Thoracic aorta (tissue), 2 donors: ENCODE measurements around the gene DISC1. TPM values are rescaled to one million over a fixed set of nuclear protein-coding genes. Genes with fewer than 3 reads are reported as not detected.
"Not testable (repeated sequence)": the region's sequence is repeated elsewhere in the genome, so short reads cannot be mapped to it uniquely, and the experiment has no call there.

Experiments
- ATAC-seq: fragments of 150-250 bp; one replicate; pipeline ENCODE4 v1.8.0; 2017; ENCODE audit warnings: low read depth; ENCODE audit not compliant: insufficient number of reproducible peaks, low FRiP score
- DNase-seq: peaks from one replicate; pipeline ENCODE4 v3.0.0-alpha.2; 2020; ENCODE audit warnings: low spot score
- H3K27ac ChIP-seq, 2 donors: fragments of 200-600 bp; sonication (generic); 1 replicate in 1 of 2; 2 replicates in 1 of 2; pipeline ENCODE4 v1.5.1; 2016; ENCODE audit warnings: mild to moderate bottlenecking in 2 of 2, moderate library complexity in 2 of 2
- H3K27me3 ChIP-seq: fragments of 200-600 bp; sonication (generic); replicated peaks from 2 replicates; pipeline ENCODE4 v1.6.0; 2016; ENCODE audit warnings: mild to moderate bottlenecking; ENCODE audit not compliant: insufficient read depth
- H3K36me3 ChIP-seq: fragments of 200-600 bp; sonication (generic); one replicate; pipeline ENCODE4 v1.5.1; 2016
- H3K4me1 ChIP-seq, 2 donors: fragments of 200-600 bp; sonication (generic); 1 replicate in 1 of 2; 2 replicates in 1 of 2; pipeline versions ENCODE4 v1.5.1 to v1.6.0; 2016; ENCODE audit warnings: low read depth in 2 of 2, mild to moderate bottlenecking in 1 of 2; ENCODE audit not compliant: control insufficient read depth in 1 of 2
- H3K4me3 ChIP-seq: fragments of 200-600 bp; sonication (generic); 2 replicates; pipeline ENCODE4 v1.5.1; 2016; ENCODE audit warnings: mild to moderate bottlenecking
- H3K9me3 ChIP-seq: fragments of 200-600 bp; sonication (generic); 2 replicates; pipeline ENCODE4 v1.5.1; 2016
- total RNA-seq, 2 donors: library from RNA; depleted of rRNA; stranded (reverse); fragments of >200 nt; gene quantifications; one replicate each; pipeline versions ENCODE4 v1.1.0 to v1.2.3, GENCODE V29; 2016
- TF ChIP-seq, protein P1 (sequence below): fragments of 200-600 bp; sonication (generic); IDR thresholded peaks from one replicate; pipeline ENCODE4 v1.5.1; 2019; ENCODE audit warnings: antibody characterized with exemption

DISC1 gene
- total RNA-seq, 2 donors from 2014 or later: 13.1 to 26.9 TPM

DNA sequence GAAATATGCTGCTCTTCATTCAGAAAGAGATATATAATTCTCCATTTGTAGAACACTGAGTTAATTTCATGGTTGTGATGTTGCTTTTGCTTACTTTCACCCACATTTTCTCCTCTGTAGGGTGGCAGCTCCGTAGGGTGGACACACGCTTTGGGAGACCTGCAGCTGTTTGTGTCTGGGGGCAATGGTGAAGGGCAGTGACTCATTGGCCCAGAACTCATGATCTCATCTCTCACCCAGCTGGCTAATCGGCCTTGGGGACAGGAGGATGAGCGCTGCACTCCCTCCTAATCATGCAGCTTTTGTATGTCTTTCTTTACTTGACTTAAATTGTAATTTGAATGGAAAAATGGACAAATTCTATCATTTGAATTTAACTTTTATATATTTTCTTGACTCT lies 9.6 kb downstream of the DISC1 start:
- no peak for DNase-seq
- H3K36me3 ChIP-seq: no peaks in the 10 kb centered on the region
- H3K4me1 ChIP-seq: no peaks in the 10 kb centered on the region
- H3K9me3 ChIP-seq: no peaks in the 10 kb centered on the region
- no peak overlapping the region for H3K27ac ChIP-seq
- no peaks in the 10 kb centered on the region for H3K27me3 ChIP-seq
- no peak overlapping the region for H3K4me3 ChIP-seq
- ATAC-seq: no peak
- TF ChIP-seq, protein P1, sequence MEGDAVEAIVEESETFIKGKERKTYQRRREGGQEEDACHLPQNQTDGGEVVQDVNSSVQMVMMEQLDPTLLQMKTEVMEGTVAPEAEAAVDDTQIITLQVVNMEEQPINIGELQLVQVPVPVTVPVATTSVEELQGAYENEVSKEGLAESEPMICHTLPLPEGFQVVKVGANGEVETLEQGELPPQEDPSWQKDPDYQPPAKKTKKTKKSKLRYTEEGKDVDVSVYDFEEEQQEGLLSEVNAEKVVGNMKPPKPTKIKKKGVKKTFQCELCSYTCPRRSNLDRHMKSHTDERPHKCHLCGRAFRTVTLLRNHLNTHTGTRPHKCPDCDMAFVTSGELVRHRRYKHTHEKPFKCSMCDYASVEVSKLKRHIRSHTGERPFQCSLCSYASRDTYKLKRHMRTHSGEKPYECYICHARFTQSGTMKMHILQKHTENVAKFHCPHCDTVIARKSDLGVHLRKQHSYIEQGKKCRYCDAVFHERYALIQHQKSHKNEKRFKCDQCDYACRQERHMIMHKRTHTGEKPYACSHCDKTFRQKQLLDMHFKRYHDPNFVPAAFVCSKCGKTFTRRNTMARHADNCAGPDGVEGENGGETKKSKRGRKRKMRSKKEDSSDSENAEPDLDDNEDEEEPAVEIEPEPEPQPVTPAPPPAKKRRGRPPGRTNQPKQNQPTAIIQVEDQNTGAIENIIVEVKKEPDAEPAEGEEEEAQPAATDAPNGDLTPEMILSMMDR: no peak

DNA sequence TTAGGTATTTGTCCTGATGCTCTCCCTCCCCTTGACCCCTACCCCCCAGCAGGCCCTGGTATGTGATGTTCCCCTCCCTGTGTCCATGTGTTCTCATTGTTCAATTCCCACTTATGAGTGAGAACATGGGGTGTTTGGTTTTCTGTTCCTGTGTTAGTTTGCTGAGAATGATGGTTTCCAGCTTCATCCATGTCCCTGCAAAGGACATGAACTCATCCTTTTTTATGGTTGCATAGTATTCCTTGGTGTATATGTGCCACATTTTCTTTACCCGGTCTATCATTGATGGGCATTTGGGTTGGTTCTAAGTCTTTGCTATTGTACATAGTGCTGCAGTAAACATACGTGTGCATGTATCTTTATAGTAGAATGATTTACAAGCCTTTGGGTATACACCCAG lies 10.3 kb downstream of the DISC1 start:
- not testable (repeated sequence) for H3K4me1 ChIP-seq, ATAC-seq, H3K9me3 ChIP-seq, H3K4me3 ChIP-seq, H3K27ac ChIP-seq, H3K27me3 ChIP-seq, H3K36me3 ChIP-seq, DNase-seq

DNA sequence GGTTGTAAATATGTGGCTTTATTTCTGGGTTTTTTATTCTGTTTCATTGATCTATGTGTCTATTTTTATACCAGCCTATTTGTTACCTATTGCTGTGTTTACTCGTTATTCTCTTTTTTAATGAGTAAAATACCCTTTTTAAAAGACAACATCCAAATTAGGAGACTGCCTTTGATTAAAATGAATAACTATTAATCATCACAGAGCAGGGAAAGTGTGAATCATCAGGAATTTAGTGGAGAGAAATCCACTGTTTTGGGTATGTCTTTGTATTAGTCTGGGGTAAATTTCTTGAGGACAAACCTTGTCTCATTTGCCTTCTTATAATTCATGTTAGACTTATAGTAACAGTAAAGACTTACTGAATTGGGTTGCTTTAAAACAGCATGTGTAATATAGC lies 12.1 kb downstream of the DISC1 start:
- Histone ChIP-seq H3K9me3 (no peaks in the 10 kb centered on the region), H3K36me3 (no peaks in the 10 kb centered on the region), H3K27me3 (no peaks in the 10 kb centered on the region), H3K4me1 (peaks cover 10 to 11% of the 10 kb centered on the region in 2 donors), H3K27ac (no peak overlapping the region), H3K4me3 (no peak overlapping the region)
- no peak for ATAC-seq
- TF ChIP-seq, protein P1: no peak
- no peak for DNase-seq

DNA sequence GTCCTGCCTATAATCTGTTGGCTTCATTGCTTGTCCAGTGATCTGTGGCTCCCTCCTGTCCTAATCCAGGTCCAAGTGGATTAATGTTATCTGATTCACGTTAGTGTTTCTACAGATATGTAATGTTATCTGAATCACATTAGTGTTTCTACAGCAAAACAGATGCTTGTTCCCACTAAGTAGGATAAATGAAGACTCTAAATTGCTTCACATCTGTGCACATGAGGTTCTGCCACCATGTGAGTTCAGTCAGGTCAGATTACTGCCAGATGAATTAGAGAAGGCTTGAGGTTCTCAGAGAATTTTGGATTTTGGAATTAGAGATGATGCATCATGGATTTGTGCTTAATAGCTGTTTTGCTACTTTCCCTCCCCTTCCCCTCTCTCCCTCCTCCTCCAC lies 13.2 kb downstream of the DISC1 start:
- Histone ChIP-seq H3K27ac (no peak overlapping the region), H3K4me3 (no peak overlapping the region), H3K4me1 (peaks cover 10 to 16% of the 10 kb centered on the region in 2 donors), H3K27me3 (no peaks in the 10 kb centered on the region), H3K36me3 (no peaks in the 10 kb centered on the region), H3K9me3 (no peaks in the 10 kb centered on the region)
- TF ChIP-seq, protein P1: no peak
- no peak for ATAC-seq
- DNase-seq: no peak

DNA sequence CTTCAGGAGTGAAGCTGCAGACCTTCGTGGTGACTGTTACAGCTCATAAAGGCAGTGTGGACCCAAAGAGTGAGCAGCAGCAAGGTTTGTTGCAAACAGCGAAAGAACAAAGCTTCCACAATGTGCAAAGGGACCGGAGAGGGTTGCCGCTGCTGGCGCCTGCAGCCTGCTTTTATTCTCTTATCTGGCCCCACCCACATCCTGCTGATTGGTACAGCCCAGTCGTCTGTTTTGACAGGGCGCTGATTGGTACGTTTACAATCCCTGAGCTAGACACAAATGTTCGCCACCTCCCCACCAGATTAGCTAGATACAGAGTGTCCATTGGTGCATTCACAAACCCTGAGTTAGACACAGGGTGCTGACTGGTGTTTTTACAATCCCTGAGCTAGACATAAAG lies 14.9 kb downstream of the DISC1 start:
- not testable (repeated sequence) for DNase-seq, H3K4me3 ChIP-seq, ATAC-seq, H3K27me3 ChIP-seq, H3K36me3 ChIP-seq, H3K9me3 ChIP-seq, H3K27ac ChIP-seq
- peaks cover 10 to 16% of the 10 kb centered on the region in 2 donors for H3K4me1 ChIP-seq

DNA sequence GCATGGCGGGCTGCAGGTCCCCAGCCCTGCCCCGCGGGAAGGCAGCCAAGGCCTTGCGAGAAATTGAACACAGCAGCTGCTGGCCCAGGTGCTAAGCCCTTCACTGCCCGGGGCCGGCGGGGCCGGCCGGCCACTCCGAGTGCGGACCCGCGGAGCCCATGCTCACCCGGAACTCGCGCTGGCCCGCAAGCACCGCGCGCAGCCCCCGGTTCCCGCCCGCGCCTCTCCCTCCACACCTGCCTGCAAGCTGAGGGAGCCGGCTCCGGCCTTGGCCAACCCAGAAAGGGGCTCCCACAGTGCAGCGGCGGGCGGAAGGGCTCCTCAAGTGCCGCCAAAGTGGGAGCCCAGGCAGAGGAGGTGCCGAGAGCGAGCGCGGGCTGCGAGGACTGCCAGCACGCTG lies 15.5 kb downstream of the DISC1 start:
- H3K27me3 ChIP-seq: not testable (repeated sequence)

DNA sequence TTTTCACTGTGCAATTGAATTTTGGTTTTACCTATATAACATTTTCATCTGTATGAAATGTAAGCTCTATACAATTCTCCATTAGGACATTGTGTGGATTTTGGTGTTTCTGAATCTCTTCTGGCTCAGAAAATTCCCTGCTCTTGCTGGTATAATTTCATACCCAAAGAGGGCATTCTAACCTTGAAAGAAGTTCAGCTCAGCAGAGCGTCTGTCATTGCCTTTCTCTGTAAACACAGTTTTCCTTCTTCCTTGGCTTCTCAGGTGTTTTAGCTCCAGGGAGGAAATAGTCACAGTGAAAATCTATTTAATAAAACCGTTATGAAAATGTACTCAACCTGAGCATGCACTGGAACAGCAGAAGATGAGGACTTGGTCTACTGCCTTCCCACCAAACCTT lies 16.0 kb downstream of the DISC1 start:
- DNase-seq (no peak), ATAC-seq (no peak)
- Histone ChIP-seq H3K9me3 (peaks cover 3% of the 10 kb centered on the region), H3K27me3 (no peaks in the 10 kb centered on the region), H3K4me1 (peaks cover 10 to 16% of the 10 kb centered on the region in 2 donors), H3K36me3 (no peaks in the 10 kb centered on the region), H3K4me3 (no peak overlapping the region), H3K27ac (no peak overlapping the region)
- TF ChIP-seq, protein P1: no peak

More for the DNA sequence above, 15.5 kb downstream of the DISC1 start:
- H3K4me1 ChIP-seq: peaks cover 10 to 16% of the 10 kb centered on the region in 2 donors
- not testable (repeated sequence) for ATAC-seq, DNase-seq, H3K4me3 ChIP-seq, H3K9me3 ChIP-seq, H3K27ac ChIP-seq, H3K36me3 ChIP-seq
